OCI-LY3 (cell line): ENCODE results near the gene CLDN5.

ENCODE experiments used
- H2AFZ ChIP-seq: fragments of 200-600, 300-600 bp; shearing (Covaris generic); 2 replicates; pipeline ENCODE4 v1.6.0; 2014; ENCODE audit warnings: antibody characterized with exemption, low read depth, low read length
- H3K27ac ChIP-seq: fragments of 200-600, 300-600 bp; sonication (generic); 2 replicates; pipeline ENCODE4 v1.5.1; 2014; ENCODE audit warnings: mild to moderate bottlenecking, low read length, moderate library complexity, mixed read lengths
- H3K27me3 ChIP-seq: fragments of 200-600, 300-600 bp; sonication (generic); 2 replicates; pipeline ENCODE4 v1.6.1; 2014; ENCODE audit warnings: low read depth, low read length, mixed read lengths
- H3K36me3 ChIP-seq: fragments of 200-600, 300-600 bp; sonication (generic); replicated peaks from 2 replicates; pipeline ENCODE3; 2014; ENCODE audit warnings: low read depth, low read length, mixed read lengths
- H3K4me1 ChIP-seq: fragments of 300-600, 200-600 bp; sonication (generic); 2 replicates; pipeline ENCODE4 v1.6.1; 2014; ENCODE audit warnings: low read length, mixed read lengths
- H3K4me2 ChIP-seq: fragments of 200-600, 300-600 bp; sonication (generic); 2 replicates; pipeline ENCODE4 v1.6.1; 2014; ENCODE audit warnings: low read length, mixed read lengths
- H3K4me3 ChIP-seq: fragments of 300-600, 200-600 bp; sonication (generic); 2 replicates; pipeline ENCODE4 v1.5.1; 2014; ENCODE audit warnings: antibody characterized with exemption, mild to moderate bottlenecking, low read length, moderate library complexity
- H3K79me2 ChIP-seq: fragments of 300-600, 200-600 bp; shearing (Covaris generic); 2 replicates; pipeline ENCODE4 v1.6.1; 2014; ENCODE audit warnings: mild to moderate bottlenecking, low read length, mixed read lengths
- H3K9ac ChIP-seq: fragments of 300-600, 200-600 bp; shearing (Covaris generic); 2 replicates; pipeline ENCODE4 v1.6.0; 2014; ENCODE audit warnings: mild to moderate bottlenecking, low read length, moderate library complexity
- H3K9me3 ChIP-seq: fragments of 200-600, 300-600 bp; shearing (Covaris generic); 2 replicates; pipeline ENCODE4 v1.6.1; 2014; ENCODE audit warnings: low read length, mixed read lengths; ENCODE audit not compliant: insufficient read depth
- H4K20me1 ChIP-seq: fragments of 200-600, 300-600 bp; sonication (generic); 2 replicates; pipeline ENCODE4 v1.6.1; 2016; ENCODE audit warnings: low read length, mixed read lengths; ENCODE audit not compliant: insufficient read depth
- CTCF ChIP-seq: fragments of 200-600, 300-600 bp; sonication (generic); IDR thresholded peaks from 2 replicates; pipeline ENCODE4 v1.5.1; 2014; ENCODE audit warnings: antibody characterized with exemption, low read length, low read depth
- EZH2phosphoT487 ChIP-seq: fragments of 200-600 bp; shearing (Covaris generic); IDR thresholded peaks from 2 replicates; pipeline ENCODE4 v1.6.1; 2018; ENCODE audit warnings: antibody characterized with exemption, mixed run types, low read depth

Gene CLDN5

GRCh38 chr22:19507534-19507861 lies 16.7 kb downstream of the CLDN5 start:
- TF ChIP-seq EZH2phosphoT487 (no peak), CTCF (no peak)

GRCh38 chr22:19506212-19506611 lies 18.0 kb downstream of the CLDN5 start:
- no peaks in the 10 kb centered on the region for H3K9me3 ChIP-seq
- no peaks in the 10 kb centered on the region for H3K27me3 ChIP-seq
- no peak overlapping the region for H3K27ac ChIP-seq
- no peak overlapping the region for H3K9ac ChIP-seq
- H3K79me2 ChIP-seq: no peaks in the 10 kb centered on the region
- H4K20me1 ChIP-seq: no peaks in the 10 kb centered on the region
- H3K4me3 ChIP-seq: no peak overlapping the region
- TF ChIP-seq EZH2phosphoT487 (no peak), CTCF (no peak)
- no peaks in the 10 kb centered on the region for H3K4me1 ChIP-seq
- H3K36me3 ChIP-seq: peaks cover 20% of the 10 kb centered on the region
- no peak overlapping the region for H3K4me2 ChIP-seq
- no peak overlapping the region for H2AFZ ChIP-seq

More at GRCh38 chr22:19507534-19507861, 16.7 kb downstream of the CLDN5 start:
- no peak overlapping the region for H2AFZ ChIP-seq
- H3K79me2 ChIP-seq: no peaks in the 10 kb centered on the region
- no peak overlapping the region for H3K4me2 ChIP-seq
- no peaks in the 10 kb centered on the region; the same call in 1 of the 2 replicates for H4K20me1 ChIP-seq
- H3K4me1 ChIP-seq: no peaks in the 10 kb centered on the region
- no peak overlapping the region for H3K9ac ChIP-seq
- no peaks in the 10 kb centered on the region for H3K27me3 ChIP-seq
- no peak overlapping the region for H3K27ac ChIP-seq
- H3K36me3 ChIP-seq: peaks cover 28% of the 10 kb centered on the region
- H3K9me3 ChIP-seq: no peaks in the 10 kb centered on the region
- no peak overlapping the region for H3K4me3 ChIP-seq

GRCh38 chr22:19505735-19506126 lies 18.5 kb downstream of the CLDN5 start:
- Histone ChIP-seq H3K9me3 (no peaks in the 10 kb centered on the region), H2AFZ (no peak overlapping the region), H3K4me1 (no peaks in the 10 kb centered on the region), H3K4me3 (no peak overlapping the region), H3K4me2 (no peak overlapping the region), H3K9ac (no peak overlapping the region), H3K27ac (no peak overlapping the region), H4K20me1 (no peaks in the 10 kb centered on the region), H3K27me3 (no peaks in the 10 kb centered on the region), H3K36me3 (peaks cover 20% of the 10 kb centered on the region), H3K79me2 (no peaks in the 10 kb centered on the region)
- TF ChIP-seq EZH2phosphoT487 (no peak), CTCF (no peak)

- peaks cover 16% of the 10 kb centered on the region for H3K36me3 ChIP-seq
- H3K79me2 ChIP-seq: no peaks in the 10 kb centered on the region
- no peaks in the 10 kb centered on the region for H3K27me3 ChIP-seq
- no peak overlapping the region for H3K27ac ChIP-seq
- no peaks in the 10 kb centered on the region for H4K20me1 ChIP-seq
- H2AFZ ChIP-seq: no peak overlapping the region
- no peaks in the 10 kb centered on the region for H3K4me1 ChIP-seq
- H3K4me3 ChIP-seq: no peak overlapping the region
- TF ChIP-seq EZH2phosphoT487: no peak
- TF ChIP-seq CTCF: no peak
- H3K4me2 ChIP-seq: no peak overlapping the region
- no peak overlapping the region for H3K9ac ChIP-seq
- H3K9me3 ChIP-seq: no peaks in the 10 kb centered on the region
These were observed 19.1 kb downstream of the CLDN5 start for GRCh38 chr22:19504900-19505734.
